ENCODE data around the gene DGKE.
A peak's percentile ranks its signal among the peaks of the same experiment; 100 is the strongest.

The DGKE gene

GRCh38 chr17:56795221-56795865, 38.6 kb upstream of the DGKE start (continued):
- TF ChIP-seq ZSCAN4 (tag by site-specific recombination; IDR thresholded peaks at IDR 0.05) (no peak), HIC1 (tag by site-specific recombination; IDR thresholded peaks at IDR 0.05) (no peak), ZNF747 (tag by site-specific recombination; IDR thresholded peaks at IDR 0.05) (no peak), REST (tag by site-specific recombination; IDR thresholded peaks at IDR 0.05) (no peak), ZSCAN23 (tag by site-specific recombination; IDR thresholded peaks at IDR 0.05) (no peak), GLIS2 (tag by site-specific recombination; IDR thresholded peaks at IDR 0.05) (no peak), BCL11A (tag by site-specific recombination; IDR thresholded peaks at IDR 0.05; ENCODE audit: low read depth) (no peak), ZNF146 (tag by site-specific recombination; IDR thresholded peaks at IDR 0.05) (peak; percentile 76), TRIM28 (IDR thresholded peaks at IDR 0.05; ENCODE audit: borderline replicate concordance, low read length) (no peak), ZBTB20 (tag by site-specific recombination; IDR thresholded peaks at IDR 0.05) (0 out of 2 replicates have a peak, but pooled peaks have one; percentile 25), TSHZ1 (tag by site-specific recombination; IDR thresholded peaks at IDR 0.05; ENCODE audit: borderline replicate concordance) (no peak), ZNF830 (tag by site-specific recombination; IDR thresholded peaks at IDR 0.05; ENCODE audit: low read depth) (no peak), ZNF785 (tag by site-specific recombination; IDR thresholded peaks at IDR 0.05) (no peak), FEZF1 (tag by site-specific recombination; IDR thresholded peaks at IDR 0.05) (peak; percentile 43), ZNF426 (tag by site-specific recombination; IDR thresholded peaks at IDR 0.05) (no peak), ZNF274 (IDR thresholded peaks at IDR 0.05; ENCODE audit: low read length) (no peak), ZNF274 (tag by site-specific recombination; IDR thresholded peaks at IDR 0.05; ENCODE audit: borderline replicate concordance) (no peak), YY2 (tag by site-specific recombination; IDR thresholded peaks at IDR 0.05) (no peak), ZNF140 (tag by site-specific recombination; IDR thresholded peaks at IDR 0.05) (no peak), HOXA7 (CRISPR knock-in tag; IDR thresholded peaks at IDR 0.05; ENCODE audit: borderline replicate concordance) (no peak), PBX3 (CRISPR knock-in tag; IDR thresholded peaks at IDR 0.05) (no peak), ZNF423 (tag by site-specific recombination; IDR thresholded peaks at IDR 0.05) (no peak), GFI1B (tag by site-specific recombination; IDR thresholded peaks at IDR 0.05) (no peak), ZBTB26 (tag by site-specific recombination; optimal IDR thresholded peaks at IDR 0.05) (no peak), GLIS1 (tag by site-specific recombination; IDR thresholded peaks at IDR 0.05) (no peak), ZNF214 (tag by site-specific recombination; IDR thresholded peaks at IDR 0.05; ENCODE audit: borderline replicate concordance) (no peak), ZNF169 (tag by site-specific recombination; IDR thresholded peaks at IDR 0.05) (no peak), OVOL3 (tag by site-specific recombination; IDR thresholded peaks at IDR 0.05) (no peak), TCF7L2 (IDR thresholded peaks at IDR 0.05; ENCODE audit: borderline replicate concordance, low read depth, low read length) (no peak)

All from HEK293 (cell line).